Mammary epithelial cell (primary cell): ENCODE data around the gene NEO1.

ENCODE experiments used
- EZH2 ChIP-seq: IDR thresholded peaks from 2 replicates; pipeline ENCODE4 v1.6.1; 2012; ENCODE audit warnings: low read length, inconsistent platforms, borderline replicate concordance
- TF ChIP-seq, protein P1 (sequence below), 2 donors: IDR thresholded peaks in 1 of 2; conservative IDR thresholded peaks in 1 of 2; 2 replicates each; pipeline ENCODE4 v1.5.1; 2011 to 2012; ENCODE audit warnings: inconsistent platforms in 2 of 2, low read length in 2 of 2, mild to moderate bottlenecking in 2 of 2, control low read depth in 1 of 2, low read depth in 1 of 2; ENCODE audit not compliant: insufficient read depth in 1 of 2; ENCODE audit errors: extremely low read depth in 1 of 2

DNA sequence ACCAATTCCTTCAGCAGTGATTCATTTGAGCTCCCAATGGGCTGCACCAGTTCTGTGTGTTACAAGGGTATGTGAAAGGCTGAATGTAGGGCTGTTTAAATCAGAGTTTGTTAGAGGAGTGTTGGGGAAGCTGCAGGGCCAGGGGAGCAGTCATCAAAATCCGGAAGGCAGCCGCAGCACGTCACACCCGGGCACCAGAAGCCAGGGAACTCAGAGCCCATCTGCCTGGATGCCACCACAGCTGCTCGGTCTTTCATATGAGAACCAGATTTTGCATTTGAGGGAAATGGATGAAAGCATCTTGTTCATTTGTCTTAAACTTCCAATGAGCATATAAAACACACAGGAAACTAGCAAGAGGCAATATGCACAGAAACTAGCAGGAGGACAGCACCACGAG lies 24.2 kb upstream of the NEO1 start:
- no peak for TF ChIP-seq EZH2
- TF ChIP-seq, protein P1, sequence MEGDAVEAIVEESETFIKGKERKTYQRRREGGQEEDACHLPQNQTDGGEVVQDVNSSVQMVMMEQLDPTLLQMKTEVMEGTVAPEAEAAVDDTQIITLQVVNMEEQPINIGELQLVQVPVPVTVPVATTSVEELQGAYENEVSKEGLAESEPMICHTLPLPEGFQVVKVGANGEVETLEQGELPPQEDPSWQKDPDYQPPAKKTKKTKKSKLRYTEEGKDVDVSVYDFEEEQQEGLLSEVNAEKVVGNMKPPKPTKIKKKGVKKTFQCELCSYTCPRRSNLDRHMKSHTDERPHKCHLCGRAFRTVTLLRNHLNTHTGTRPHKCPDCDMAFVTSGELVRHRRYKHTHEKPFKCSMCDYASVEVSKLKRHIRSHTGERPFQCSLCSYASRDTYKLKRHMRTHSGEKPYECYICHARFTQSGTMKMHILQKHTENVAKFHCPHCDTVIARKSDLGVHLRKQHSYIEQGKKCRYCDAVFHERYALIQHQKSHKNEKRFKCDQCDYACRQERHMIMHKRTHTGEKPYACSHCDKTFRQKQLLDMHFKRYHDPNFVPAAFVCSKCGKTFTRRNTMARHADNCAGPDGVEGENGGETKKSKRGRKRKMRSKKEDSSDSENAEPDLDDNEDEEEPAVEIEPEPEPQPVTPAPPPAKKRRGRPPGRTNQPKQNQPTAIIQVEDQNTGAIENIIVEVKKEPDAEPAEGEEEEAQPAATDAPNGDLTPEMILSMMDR (conservative IDR thresholded peaks at IDR 0.05 in 1 of 2, IDR thresholded peaks at IDR 0.05 in 1 of 2; ENCODE audit: extremely low read depth in 1 of 2, insufficient read depth in 1 of 2, low read depth in 1 of 2, low read length in 2 of 2) = no peak
